CD4-positive, alpha-beta T cell (primary cell): ENCODE data around the gene BCDIN3D. TPM values are rescaled to one million over a fixed set of nuclear protein-coding genes. Genes with fewer than 3 reads are reported as not detected.

Experiments
- ATAC-seq: fragments of 200-7000 bp; cut with Tn5 transposase; one replicate; pipeline ENCODE4 v1.10.0; 2022; ENCODE audit warnings: mild to moderate bottlenecking; ENCODE audit not compliant: poor library complexity
- CTCF ChIA-PET: fragments of 350-600 bp; sonication (Branson Sonifier 250); formaldehyde crosslinking; loops from one replicate; lab custom pipeline; 2021; ENCODE audit warnings: antibody characterized with exemption, inconsistent platforms; lab: Charles Lee
- POLR2A ChIA-PET: fragments of 350-600 bp; sonication (Branson Sonifier 250); formaldehyde crosslinking; loops from one replicate; lab custom pipeline; 2021; ENCODE audit warnings: antibody characterized with exemption, inconsistent platforms; lab: Charles Lee
- DNase-seq, 14 experiments: peaks; one replicate each; pipeline ENCODE4 v3.0.0-alpha.2; 2013 to 2020; ENCODE audit warnings: mixed read lengths in 2 of 14
- H3K27ac ChIP-seq, 2 donors: one replicate each; pipeline versions ENCODE4 v1.5.1 to v1.7.0; 2013; ENCODE audit warnings: low read length in 2 of 2, low read depth in 1 of 2, mild to moderate bottlenecking in 1 of 2
- H3K27me3 ChIP-seq, 2 experiments: 1 replicate in 1 of 2; 2 replicates in 1 of 2; pipeline versions ENCODE4 v1.6.1 to v1.7.0; 2013; ENCODE audit warnings: low read length in 2 of 2, control low read depth in 1 of 2, mild to moderate bottlenecking in 1 of 2, moderate library complexity in 1 of 2; ENCODE audit not compliant: insufficient read depth in 2 of 2, control insufficient read depth in 1 of 2
- H3K36me3 ChIP-seq: one replicate; pipeline ENCODE4 v1.6.1; 2013; ENCODE audit warnings: low read length, control low read depth; ENCODE audit not compliant: insufficient read depth
- H3K4me1 ChIP-seq: one replicate; pipeline ENCODE4 v1.6.1; 2013; ENCODE audit warnings: low read length, control low read depth; ENCODE audit not compliant: insufficient read depth
- H3K4me3 ChIP-seq: one replicate; pipeline ENCODE4 v1.5.1; 2013; ENCODE audit warnings: mild to moderate bottlenecking, low read length, moderate library complexity
- H3K9me3 ChIP-seq, 2 experiments: 1 replicate in 1 of 2; 2 replicates in 1 of 2; pipeline versions ENCODE4 v1.6.1 to v1.7.0; 2013; ENCODE audit warnings: low read length in 2 of 2, mild to moderate bottlenecking in 2 of 2, control low read depth in 1 of 2, moderate library complexity in 1 of 2; ENCODE audit not compliant: control insufficient read depth in 1 of 2, insufficient read depth in 1 of 2
- H3K27ac Mint-ChIP-seq: one replicate; pipeline ENCODE4 v1.8.0; 2020; ENCODE audit warnings: mixed read lengths
- H3K27me3 Mint-ChIP-seq: one replicate; pipeline ENCODE4 v1.8.0; 2021; ENCODE audit warnings: mixed read lengths
- H3K36me3 Mint-ChIP-seq: one replicate; pipeline ENCODE4 v1.8.0; 2021; ENCODE audit warnings: low read depth, mixed read lengths
- H3K4me1 Mint-ChIP-seq: one replicate; pipeline ENCODE4 v1.8.0; 2021; ENCODE audit warnings: low read depth, mixed read lengths
- H3K4me3 Mint-ChIP-seq: one replicate; pipeline ENCODE4 v1.8.0; 2020; ENCODE audit warnings: mild to moderate bottlenecking, mixed read lengths
- H3K9me3 Mint-ChIP-seq: one replicate; pipeline ENCODE4 v1.8.0; 2020; ENCODE audit warnings: mixed read lengths
- intact Hi-C, 2 experiments: fragments of 100-400 bp; cut with DNase I in 1 of 2; cut with micrococcal nuclease in 1 of 2; formaldehyde crosslinking; loops; one replicate each; pipeline versions ENCODE4 v1.15.1 to v1.9.0; 2023 to 2025; cut with DNase I, micrococcal nuclease
- total RNA-seq, 174 experiments: library from RNA in 2 of 174; stranded (reverse) in 2 of 174; gene quantifications; one replicate each; pipeline ENCODE4 v1.2.3 and lab custom pipeline; 2021 to 2026
- TF ChIP-seq, protein P1 (sequence below): fragments of 200-600 bp; IDR thresholded peaks from one replicate; pipeline ENCODE4 v1.8.0; 2022; ENCODE audit warnings: antibody characterized with exemption, mild to moderate bottlenecking

Gene BCDIN3D
- total RNA-seq, 2 experiments from 2014 or later = 2.8 to 3.9 TPM

DNA sequence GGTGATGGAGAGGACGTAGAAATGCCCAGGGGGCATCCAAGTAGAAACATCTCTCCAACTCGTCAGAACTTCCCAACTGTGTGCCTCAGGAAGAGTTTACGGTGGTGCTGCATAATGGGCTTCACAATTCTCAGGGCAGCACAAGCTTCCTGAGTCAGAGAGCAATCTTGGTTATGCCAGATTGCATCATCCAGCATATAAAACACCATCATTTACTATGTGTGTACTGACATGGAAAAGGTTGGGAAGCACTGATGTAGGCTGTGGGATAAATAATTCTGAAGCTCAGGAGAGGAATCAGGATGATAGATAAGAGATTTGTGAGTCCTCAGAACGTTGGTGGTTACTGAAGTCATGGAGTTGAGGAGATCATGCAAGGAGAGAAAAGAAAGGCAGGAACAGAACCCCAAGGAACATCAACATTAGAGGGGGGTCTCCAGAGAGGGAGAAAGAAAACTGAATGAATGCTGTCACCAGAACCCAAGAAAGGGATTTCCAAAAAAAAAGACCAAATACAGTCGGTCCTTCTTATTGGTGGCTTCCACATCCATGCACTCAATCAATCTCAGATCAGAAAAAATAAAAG, 10.0 kb downstream of the BCDIN3D start:
- ATAC-seq = no peak
- H3K9me3 Mint-ChIP-seq = no peaks in the 10 kb centered on the region
- peaks cover 17% of the 10 kb centered on the region for H3K4me1 Mint-ChIP-seq
- Histone ChIP-seq H3K36me3 (peaks cover under 1% of the 10 kb centered on the region), H3K9me3 (no peaks in the 10 kb centered on the region), H3K27ac (no peak overlapping the region), H3K4me3 (no peak overlapping the region), H3K27me3 (no peaks in the 10 kb centered on the region), H3K4me1 (peaks cover 9% of the 10 kb centered on the region)
- peaks cover 4% of the 10 kb centered on the region for H3K36me3 Mint-ChIP-seq
- TF ChIP-seq, protein P1, sequence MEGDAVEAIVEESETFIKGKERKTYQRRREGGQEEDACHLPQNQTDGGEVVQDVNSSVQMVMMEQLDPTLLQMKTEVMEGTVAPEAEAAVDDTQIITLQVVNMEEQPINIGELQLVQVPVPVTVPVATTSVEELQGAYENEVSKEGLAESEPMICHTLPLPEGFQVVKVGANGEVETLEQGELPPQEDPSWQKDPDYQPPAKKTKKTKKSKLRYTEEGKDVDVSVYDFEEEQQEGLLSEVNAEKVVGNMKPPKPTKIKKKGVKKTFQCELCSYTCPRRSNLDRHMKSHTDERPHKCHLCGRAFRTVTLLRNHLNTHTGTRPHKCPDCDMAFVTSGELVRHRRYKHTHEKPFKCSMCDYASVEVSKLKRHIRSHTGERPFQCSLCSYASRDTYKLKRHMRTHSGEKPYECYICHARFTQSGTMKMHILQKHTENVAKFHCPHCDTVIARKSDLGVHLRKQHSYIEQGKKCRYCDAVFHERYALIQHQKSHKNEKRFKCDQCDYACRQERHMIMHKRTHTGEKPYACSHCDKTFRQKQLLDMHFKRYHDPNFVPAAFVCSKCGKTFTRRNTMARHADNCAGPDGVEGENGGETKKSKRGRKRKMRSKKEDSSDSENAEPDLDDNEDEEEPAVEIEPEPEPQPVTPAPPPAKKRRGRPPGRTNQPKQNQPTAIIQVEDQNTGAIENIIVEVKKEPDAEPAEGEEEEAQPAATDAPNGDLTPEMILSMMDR = no peak
- ChIA-PET CTCF (interaction anchor here (1.0 kb wide), 1 partner anchor 74 kb away, joined by 3 read pairs; no protein-coding TSS in a partner anchor), POLR2A (interaction anchor here (1.1 kb wide), 1 partner anchor 10 kb away, joined by 6 read pairs; the partner anchor contains the start of gene BCDIN3D)
- H3K27me3 Mint-ChIP-seq = no peaks in the 10 kb centered on the region
- intact Hi-C loops = no loop called here
- no peak overlapping the region for H3K27ac Mint-ChIP-seq
- H3K4me3 Mint-ChIP-seq = no peak overlapping the region
- DNase-seq = no peak

- Histone ChIP-seq H3K4me1 (peaks cover 20% of the 10 kb centered on the region), H3K9me3 (no peaks in the 10 kb centered on the region), H3K36me3 (no peaks in the 10 kb centered on the region), H3K4me3 (no peak overlapping the region), H3K27ac (no peak overlapping the region), H3K27me3 (no peaks in the 10 kb centered on the region)
- no peak overlapping the region for H3K27ac Mint-ChIP-seq
- POLR2A ChIA-PET = no interaction called here
- TF ChIP-seq, protein P1 = no peak
- CTCF ChIA-PET = interaction anchor here (0.8 to 1.0 kb wide), 2 partner anchors 54 to 73 kb away, joined by 3 read pairs; no protein-coding TSS in a partner anchor
- peaks cover 27% of the 10 kb centered on the region for H3K4me1 Mint-ChIP-seq
- ATAC-seq (no peak), DNase-seq (no peak)
- H3K9me3 Mint-ChIP-seq = no peaks in the 10 kb centered on the region
- peak overlapping the region; percentile 11 for H3K4me3 Mint-ChIP-seq
- intact Hi-C loops = no loop called here
- H3K27me3 Mint-ChIP-seq = no peaks in the 10 kb centered on the region
- peaks cover 4% of the 10 kb centered on the region for H3K36me3 Mint-ChIP-seq
These were observed 11.2 kb downstream of the BCDIN3D start for GRCh38 chr12:49831717-49832116.

DNA sequence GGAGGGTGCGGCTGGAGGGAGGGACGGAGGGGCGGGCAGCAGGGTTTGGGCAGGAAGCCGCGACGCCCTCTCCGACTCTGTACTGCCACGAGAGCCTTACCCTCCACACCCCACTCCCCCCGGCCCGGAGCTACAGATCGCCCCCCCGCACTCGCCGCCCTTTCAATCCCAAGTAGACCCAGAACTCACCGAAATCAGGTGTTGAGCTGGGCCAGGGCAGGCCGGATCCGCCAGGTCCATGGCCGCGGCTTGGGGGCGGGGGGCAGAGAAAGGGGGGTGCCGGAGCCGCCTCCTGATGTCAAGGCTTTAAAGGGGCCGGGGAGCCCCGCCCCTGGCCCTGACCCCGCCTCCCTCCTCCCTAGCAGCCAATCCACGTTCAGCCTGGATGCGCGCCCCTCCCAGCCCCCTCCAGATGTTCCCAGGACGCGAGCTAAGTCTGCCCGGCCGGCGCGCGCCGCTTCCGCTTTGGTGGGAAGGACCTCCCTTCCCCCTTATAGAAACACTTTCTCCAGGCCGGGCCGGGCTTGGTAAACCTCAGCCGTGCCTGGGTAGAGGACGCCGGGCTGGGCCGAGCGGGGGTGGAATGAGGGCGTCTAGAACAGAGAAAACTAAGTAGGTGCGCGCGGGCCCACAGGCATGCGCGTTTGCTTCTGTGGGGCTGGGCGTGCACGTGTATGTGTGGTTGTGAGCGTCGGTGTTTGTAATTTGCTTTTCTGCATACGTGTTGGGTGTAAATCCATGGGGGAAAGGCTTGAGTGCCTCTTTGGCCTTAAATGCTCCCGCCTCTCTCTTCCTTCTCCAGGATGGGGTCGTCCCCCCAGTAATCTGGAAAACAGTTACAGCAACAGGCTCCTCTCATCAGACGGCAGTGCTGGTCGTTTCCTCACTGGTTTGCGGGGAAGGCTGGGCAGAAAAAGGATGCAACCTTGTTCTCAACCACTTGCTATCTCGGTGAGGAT, 14.5 kb downstream of the BCDIN3D start, which contains the start of gene NCKAP5L:
TSS of gene NCKAP5L (minus strand) at position 281 of the 959 bp plus-strand sequence. CDS start 24,369 bp downstream, outside the sequence.
- H3K36me3 ChIP-seq = no peaks in the 10 kb centered on the region
- peak within 1 kb of the TSS; percentile 64 for H3K4me3 ChIP-seq

More for the DNA sequence above, 14.5 kb downstream of the BCDIN3D start, which contains the start of gene NCKAP5L:
- intact Hi-C loops = loop anchor here (1.0 to 5.0 kb wide), 4 partner anchors 15 to 206 kb away; partner anchors contain the start of genes TMBIM6 (in 2 of the 2), BCDIN3D (in 1 of the 2) and PRPF40B (in 1 of the 2)
- no peaks in the 10 kb centered on the region for H3K9me3 Mint-ChIP-seq
- H3K27ac Mint-ChIP-seq = peak within 1 kb of the TSS; percentile 89
- peaks cover 31% of the 10 kb centered on the region for H3K4me1 ChIP-seq
- H3K36me3 Mint-ChIP-seq = peaks cover 4% of the 10 kb centered on the region
- no peaks in the 10 kb centered on the region for H3K27me3 Mint-ChIP-seq
- ChIA-PET CTCF (interaction anchor here (0.8 to 3.6 kb wide), 5 partner anchors 11 to 88 kb away, joined by 4 to 18 read pairs (median 4); partner anchors contain the start of genes BCDIN3D and TMBIM6), POLR2A (interaction anchor here (0.6 to 4.2 kb wide), 10 partner anchors 8 to 505 kb away, joined by 3 to 44 read pairs (median 4); partner anchors contain the start of genes BCDIN3D, COX14, TMBIM6 and TROAP)
- TF ChIP-seq, protein P1 = no peak
- H3K4me3 Mint-ChIP-seq = peak within 1 kb of the TSS; percentile 98
- H3K9me3 ChIP-seq = no peaks in the 10 kb centered on the region
- no peaks in the 10 kb centered on the region for H3K27me3 ChIP-seq
- H3K27ac ChIP-seq = peak within 1 kb of the TSS; percentile 63 to 72
- peak; percentile 95 for ATAC-seq
- peaks cover 42% of the 10 kb centered on the region for H3K4me1 Mint-ChIP-seq
- DNase-seq = peak; percentile 88 to 98 (median 92)
